Measurements from ENCODE around the gene KCNJ15. TPM values are rescaled to one million over a fixed set of nuclear protein-coding genes. Genes with fewer than 3 reads are reported as not detected.

KCNJ15 gene
- total and polyA plus RNA-seq, 10 donors: 0.27 to 45.6 (median 16.8) TPM

GRCh38 chr21:38240129-38240528 lies 16.7 kb upstream of the KCNJ15 start:
- H3K4me1 ChIP-seq: peaks cover 0 to 10% (median 0%) of the 10 kb centered on the region in 6 donors
- H3K9me3 ChIP-seq: no peaks in the 10 kb centered on the region
- 29 to 48% (median 38%) methylated on average over 1 of the region's 1 CpG for WGBS, 5 donors
- no peaks in the 10 kb centered on the region for H3K36me3 ChIP-seq
- no peaks in the 10 kb centered on the region for H3K27me3 ChIP-seq (replicated peaks in 1 of 7)
- no peak for DNase-seq
- no peak overlapping the region for H3K4me3 ChIP-seq
- intact Hi-C loops (cut with DNase I; ENCODE audit: low total_unique reads): no loop called here
- no peak for TF ChIP-seq POLR2A (IDR thresholded peaks at IDR 0.05)
- no peak for TF ChIP-seq POLR2AphosphoS5 (IDR thresholded peaks at IDR 0.05)
- no peak for TF ChIP-seq CTCF (IDR thresholded peaks at IDR 0.05 in 8 of 11, conservative IDR thresholded peaks at IDR 0.05 in 3 of 11)
- H3K27ac ChIP-seq: no peak overlapping the region

GRCh38 chr21:38241029-38241740 lies 15.6 kb upstream of the KCNJ15 start:
- intact Hi-C loops (cut with DNase I; ENCODE audit: low total_unique reads): no loop called here
- 70 to 82% (median 80%) methylated on average over 10 of the region's 10 CpGs for WGBS, 5 donors
- Histone ChIP-seq H3K36me3 (no peaks in the 10 kb centered on the region), H3K27ac (no peak overlapping the region), H3K9me3 (no peaks in the 10 kb centered on the region), H3K4me1 (peaks cover 0 to 12% (median 0%) of the 10 kb centered on the region in 6 donors), H3K27me3 (replicated peaks in 1 of 7) (no peaks in the 10 kb centered on the region), H3K4me3 (no peak overlapping the region)
- DNase-seq: no peak
- TF ChIP-seq POLR2A (IDR thresholded peaks at IDR 0.05) (no peak), CTCF (IDR thresholded peaks at IDR 0.05 in 8 of 11, conservative IDR thresholded peaks at IDR 0.05 in 3 of 11) (no peak), POLR2AphosphoS5 (IDR thresholded peaks at IDR 0.05) (no peak)

GRCh38 chr21:38242061-38242460 lies 14.7 kb upstream of the KCNJ15 start:
- Histone ChIP-seq H3K9me3 (no peaks in the 10 kb centered on the region), H3K27me3 (replicated peaks in 1 of 7) (no peaks in the 10 kb centered on the region), H3K4me3 (no peak overlapping the region), H3K4me1 (peaks cover 0 to 12% (median 0%) of the 10 kb centered on the region in 6 donors), H3K36me3 (no peaks in the 10 kb centered on the region), H3K27ac (no peak overlapping the region)
- TF ChIP-seq POLR2A (IDR thresholded peaks at IDR 0.05) (no peak), CTCF (IDR thresholded peaks at IDR 0.05 in 8 of 11, conservative IDR thresholded peaks at IDR 0.05 in 3 of 11) (no peak), POLR2AphosphoS5 (IDR thresholded peaks at IDR 0.05) (no peak)
- no peak for DNase-seq
- 74 to 90% (median 78%) methylated on average over 5 of the region's 5 CpGs for WGBS, 5 donors
- intact Hi-C loops (cut with DNase I; ENCODE audit: low total_unique reads): no loop called here

GRCh38 chr21:38243732-38244406 lies 12.9 kb upstream of the KCNJ15 start:
- Histone ChIP-seq H3K4me3 (peak overlapping the region in 1 of 8 donors; percentile 21), H3K36me3 (no peaks in the 10 kb centered on the region), H3K27ac (peak overlapping the region in 2 of 8 donors; percentile 48 to 55), H3K4me1 (peaks cover 0 to 12% (median 0%) of the 10 kb centered on the region in 6 donors), H3K27me3 (replicated peaks in 1 of 7) (no peaks in the 10 kb centered on the region), H3K9me3 (no peaks in the 10 kb centered on the region)
- 79 to 87% (median 84%) methylated on average over 7 of the region's 7 CpGs for WGBS, 5 donors
- TF ChIP-seq CTCF (IDR thresholded peaks at IDR 0.05 in 8 of 11, conservative IDR thresholded peaks at IDR 0.05 in 3 of 11) (no peak), POLR2A (IDR thresholded peaks at IDR 0.05) (no peak), POLR2AphosphoS5 (IDR thresholded peaks at IDR 0.05) (no peak)
- no peak for DNase-seq
- intact Hi-C loops (cut with DNase I; ENCODE audit: low total_unique reads): no loop called here

All from spleen (tissue), 11 donors.